SK-N-MC (cell line): Measurements from ENCODE around the gene DUS4L.
A peak's percentile ranks its signal among the peaks of the same experiment; 100 is the strongest.
"Not testable (repeated sequence)": the region's sequence is repeated elsewhere in the genome, so short reads cannot be mapped to it uniquely, and the experiment has no call there.

Experiments
- DNase-seq: peaks from one replicate; pipeline ENCODE4 v3.0.0-alpha.2; 2011; ENCODE audit warnings: low read depth, low spot score
- H3K27ac ChIP-seq: fragments of 200-600 bp; sonication (generic); 2 replicates; pipeline ENCODE4 v1.5.1; 2016; ENCODE audit warnings: mixed run types
- H3K36me3 ChIP-seq: fragments of 200-600 bp; sonication (generic); 2 replicates; pipeline ENCODE4 v1.6.1; 2017; ENCODE audit warnings: antibody characterized with exemption, low read length, mixed read lengths; ENCODE audit not compliant: insufficient read depth
- H3K4me3 ChIP-seq: fragments of 200-600 bp; sonication (generic); 2 replicates; pipeline ENCODE4 v1.5.1; 2016
- H3K9ac ChIP-seq: fragments of 200-600 bp; sonication (generic); 2 replicates; pipeline ENCODE4 v1.8.0; 2017; ENCODE audit warnings: mixed run types, mixed read lengths; ENCODE audit not compliant: insufficient read length
- H3K9me3 ChIP-seq: fragments of 200-600 bp; sonication (generic); 2 replicates; pipeline ENCODE4 v1.6.1; 2017; ENCODE audit warnings: low read depth, mild to moderate bottlenecking, antibody characterized with exemption, low read length, moderate library complexity, mixed read lengths
- EZH2 ChIP-seq: fragments of 200-600 bp; sonication (generic); IDR thresholded peaks from one replicate; pipeline ENCODE4 v1.6.1; 2017; ENCODE audit warnings: antibody characterized with exemption
- FOXP2 ChIP-seq: optimal IDR thresholded peaks from 2 replicates; pipeline ENCODE3; 2011; ENCODE audit warnings: mild to moderate bottlenecking, moderate library complexity; ENCODE audit not compliant: insufficient read depth; ENCODE audit errors: extremely low read length, control extremely low read depth
- POLR2AphosphoS5 ChIP-seq: IDR thresholded peaks from 2 replicates; pipeline ENCODE4 v1.6.1; 2012; ENCODE audit warnings: mild to moderate bottlenecking, low read depth, low read length, borderline replicate concordance

DUS4L gene, protein sequence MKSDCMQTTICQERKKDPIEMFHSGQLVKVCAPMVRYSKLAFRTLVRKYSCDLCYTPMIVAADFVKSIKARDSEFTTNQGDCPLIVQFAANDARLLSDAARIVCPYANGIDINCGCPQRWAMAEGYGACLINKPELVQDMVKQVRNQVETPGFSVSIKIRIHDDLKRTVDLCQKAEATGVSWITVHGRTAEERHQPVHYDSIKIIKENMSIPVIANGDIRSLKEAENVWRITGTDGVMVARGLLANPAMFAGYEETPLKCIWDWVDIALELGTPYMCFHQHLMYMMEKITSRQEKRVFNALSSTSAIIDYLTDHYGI

DNA sequence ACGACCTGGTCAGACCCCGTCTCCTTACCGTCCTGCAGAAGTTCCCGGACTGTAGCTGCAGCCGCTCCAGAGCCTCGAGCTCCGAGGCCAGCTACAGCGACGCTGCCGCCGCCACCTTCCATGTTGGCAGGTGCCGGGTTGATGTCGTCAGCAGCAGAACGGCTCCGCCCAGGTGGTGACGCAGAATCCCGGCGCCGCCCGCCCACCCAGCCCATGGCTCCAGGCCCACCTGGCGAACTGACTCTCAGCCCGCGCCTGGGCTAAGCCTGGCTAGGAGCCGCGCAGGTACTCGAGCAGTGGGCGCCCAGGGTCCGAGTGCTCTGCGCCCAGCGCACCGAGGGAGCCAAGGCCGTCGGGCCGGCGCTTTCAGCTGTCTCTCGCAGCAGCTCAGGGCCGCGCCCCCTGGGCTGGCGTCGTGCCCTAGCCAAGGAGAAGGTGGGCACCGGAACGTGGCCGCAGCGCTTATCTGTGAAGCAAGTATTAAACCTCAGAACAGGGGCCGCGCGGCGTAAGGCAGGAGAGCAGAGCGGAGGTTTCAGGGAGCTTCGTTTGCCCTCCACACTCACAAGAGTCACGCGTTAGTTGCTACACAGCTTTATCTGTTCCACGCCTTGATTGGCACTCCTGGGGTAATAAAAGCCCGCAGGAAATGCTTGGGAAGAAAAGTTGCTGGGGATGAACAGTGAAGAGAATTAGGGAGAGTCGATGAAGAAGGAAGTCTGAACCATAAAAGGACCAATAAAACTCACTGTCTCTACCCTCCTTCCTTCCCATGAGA lies at the start of gene DUS4L, which contains the start of gene COG5:
Gene DUS4L, plus strand, starts transcription at position 197 of the 778 bp plus-strand sequence. CDS start 3,100 bp downstream, outside the sequence.
Gene COG5, minus strand, starts transcription at position 146 of the 778 bp plus-strand sequence. Its CDS starts 24 bp downstream, at position 122.
- no peak for DNase-seq
- Histone ChIP-seq H3K9ac (peak within 1 kb of the TSS; percentile 88), H3K27ac (peak within 1 kb of the TSS; percentile 22; the same call in 1 of the 2 replicates), H3K9me3 (no peaks in the 10 kb centered on the region), H3K36me3 (no peaks in the 10 kb centered on the region), H3K4me3 (peak within 1 kb of the TSS; percentile 97)
- no peak for TF ChIP-seq FOXP2
- TF ChIP-seq POLR2AphosphoS5, result peak; percentile 92

DNA sequence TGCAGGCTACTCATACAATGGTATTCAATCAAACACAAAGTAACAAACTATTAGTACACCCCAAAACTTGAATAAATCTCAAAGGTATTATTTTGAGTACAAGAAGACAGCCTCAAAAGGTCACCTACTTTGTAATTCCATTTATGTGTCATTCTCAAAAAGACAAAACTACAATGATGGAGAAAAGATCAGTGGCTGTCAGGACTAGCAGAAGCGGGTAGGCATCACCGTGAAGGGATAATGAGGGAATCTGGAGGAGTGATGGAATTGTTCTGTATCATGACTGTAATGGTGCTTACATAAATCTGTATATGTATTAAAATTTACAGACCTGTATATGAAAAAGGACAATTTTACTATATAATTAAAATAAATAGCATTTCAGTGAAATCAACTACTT lies 37.1 kb upstream of the DUS4L start:
- H3K36me3 ChIP-seq, result no peaks in the 10 kb centered on the region; the same call in 1 of the 2 replicates
- TF ChIP-seq POLR2AphosphoS5, result no peak
- no peak for TF ChIP-seq FOXP2
- TF ChIP-seq EZH2, result no peak
- H3K4me3 ChIP-seq, result no peak overlapping the region
- H3K9me3 ChIP-seq, result no peaks in the 10 kb centered on the region
- DNase-seq, result no peak
- H3K9ac ChIP-seq, result no peak overlapping the region
- H3K27ac ChIP-seq, result no peak overlapping the region

DNA sequence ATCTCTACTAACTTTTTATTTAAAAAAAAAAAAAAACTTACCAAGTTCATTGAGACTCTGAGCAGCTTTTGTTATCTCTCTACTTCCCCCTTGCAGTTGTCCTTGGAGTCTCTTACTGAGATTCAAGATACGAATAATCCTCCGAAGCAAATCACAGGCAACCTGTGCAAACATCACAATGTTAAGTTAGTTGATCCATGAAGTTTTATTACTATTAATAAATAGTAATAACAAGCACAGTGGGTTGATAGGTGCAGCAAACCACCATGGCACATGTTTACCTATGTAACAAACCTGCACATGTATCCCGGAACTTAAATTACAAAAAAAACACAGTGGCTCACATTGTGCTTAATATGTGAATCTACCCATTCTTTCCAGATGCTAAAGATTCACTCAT lies 36.6 kb upstream of the DUS4L start:
- TF ChIP-seq POLR2AphosphoS5 (no peak), EZH2 (no peak), FOXP2 (no peak)
- Histone ChIP-seq H3K36me3 (no peaks in the 10 kb centered on the region; the same call in 1 of the 2 replicates), H3K4me3 (no peak overlapping the region), H3K9me3 (no peaks in the 10 kb centered on the region), H3K27ac (no peak overlapping the region), H3K9ac (no peak overlapping the region)
- no peak for DNase-seq

DNA sequence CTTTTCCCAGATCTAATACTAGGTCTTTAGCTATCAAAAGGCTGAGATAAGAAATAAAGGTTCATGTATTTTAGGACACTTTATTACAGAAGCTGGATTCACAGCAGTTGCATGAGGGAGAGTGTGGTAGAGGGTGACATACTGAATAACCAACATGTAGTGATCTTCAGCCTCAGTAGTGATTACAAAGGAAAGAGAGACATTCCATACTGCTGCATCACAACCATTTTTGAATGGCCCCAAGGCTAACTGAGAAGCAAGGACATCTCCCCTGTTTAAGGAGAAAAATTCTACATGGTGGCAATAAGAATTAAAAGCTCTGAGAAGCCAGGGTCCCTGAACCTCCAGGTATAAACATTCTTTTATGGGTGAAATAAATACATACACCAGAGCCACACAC lies 35.3 kb upstream of the DUS4L start:
- H3K4me3 ChIP-seq, result no peak overlapping the region
- no peak for DNase-seq
- TF ChIP-seq FOXP2 (no peak), POLR2AphosphoS5 (no peak), EZH2 (no peak)
- H3K36me3 ChIP-seq, result no peaks in the 10 kb centered on the region
- no peak overlapping the region for H3K27ac ChIP-seq
- no peaks in the 10 kb centered on the region for H3K9me3 ChIP-seq
- no peak overlapping the region for H3K9ac ChIP-seq

DNA sequence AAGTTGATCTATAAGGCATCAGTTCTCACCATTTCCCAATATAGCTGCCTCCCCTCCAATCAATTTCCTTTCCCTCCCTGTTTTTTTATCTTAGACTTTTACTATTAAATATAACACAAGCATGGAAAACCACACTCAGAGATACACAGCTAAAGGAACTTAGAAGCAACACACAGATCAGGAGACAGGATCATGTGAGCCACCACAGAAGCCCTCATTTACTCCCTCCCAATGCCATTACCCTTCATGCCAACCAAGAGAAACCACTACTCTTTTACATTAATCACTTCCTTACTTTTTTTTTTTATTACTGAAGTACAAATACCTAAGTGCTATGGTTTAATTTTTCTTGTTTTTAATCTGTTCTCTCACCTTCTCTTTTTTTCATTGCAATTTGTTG lies 33.0 kb upstream of the DUS4L start:
- Histone ChIP-seq H3K9ac (no peak overlapping the region), H3K36me3 (no peaks in the 10 kb centered on the region), H3K9me3 (no peaks in the 10 kb centered on the region), H3K27ac (no peak overlapping the region), H3K4me3 (no peak overlapping the region)
- no peak for DNase-seq
- TF ChIP-seq POLR2AphosphoS5, result no peak
- no peak for TF ChIP-seq FOXP2
- TF ChIP-seq EZH2, result no peak

DNA sequence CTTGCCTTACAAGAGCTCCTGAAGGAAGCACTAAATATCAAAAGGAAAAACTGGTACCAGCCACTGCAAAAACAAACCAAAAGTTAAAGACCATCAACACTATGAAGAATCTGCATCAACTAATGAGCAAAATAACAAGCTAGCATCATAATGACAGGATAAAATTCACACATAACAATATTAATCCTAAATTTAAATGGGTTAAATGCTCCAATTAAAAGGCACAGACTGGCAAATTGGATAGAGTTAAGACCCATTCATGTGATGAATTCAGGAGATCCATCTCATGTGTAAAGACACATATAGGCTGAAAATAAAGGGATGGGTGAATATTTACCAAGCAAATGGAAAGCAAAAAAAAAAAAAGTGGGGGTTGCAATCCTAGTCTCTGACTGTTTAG lies 29.6 kb upstream of the DUS4L start:
- Histone ChIP-seq H3K9me3 (no peaks in the 10 kb centered on the region), H3K4me3 (no peak overlapping the region), H3K9ac (no peak overlapping the region), H3K27ac (no peak overlapping the region), H3K36me3 (peaks cover 11% of the 10 kb centered on the region; the same call in 1 of the 2 replicates)
- no peak for TF ChIP-seq POLR2AphosphoS5
- TF ChIP-seq EZH2, result no peak
- no peak for TF ChIP-seq FOXP2
- DNase-seq, result no peak

DNA sequence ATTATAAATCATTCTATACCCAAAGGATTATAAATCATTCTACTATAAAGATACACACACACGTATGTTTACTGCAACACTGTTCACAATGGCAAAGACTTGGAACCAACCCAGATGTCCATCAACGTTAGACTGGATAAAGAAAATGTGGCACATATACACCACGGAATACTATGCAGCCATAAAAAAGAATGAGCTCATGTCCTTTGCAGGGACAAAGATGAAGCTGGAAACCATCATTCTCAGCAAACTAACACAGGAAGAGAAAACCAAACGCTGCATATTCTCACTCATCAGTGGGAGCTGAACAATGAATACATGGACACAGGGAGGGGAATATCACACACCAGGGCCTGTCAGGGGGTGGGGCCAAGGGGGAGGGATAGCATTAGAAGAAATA lies 26.5 kb upstream of the DUS4L start:
- not testable (repeated sequence) for DNase-seq, H3K27ac ChIP-seq, H3K9me3 ChIP-seq, H3K4me3 ChIP-seq, H3K9ac ChIP-seq
- peaks cover 13% of the 10 kb centered on the region for H3K36me3 ChIP-seq

DNA sequence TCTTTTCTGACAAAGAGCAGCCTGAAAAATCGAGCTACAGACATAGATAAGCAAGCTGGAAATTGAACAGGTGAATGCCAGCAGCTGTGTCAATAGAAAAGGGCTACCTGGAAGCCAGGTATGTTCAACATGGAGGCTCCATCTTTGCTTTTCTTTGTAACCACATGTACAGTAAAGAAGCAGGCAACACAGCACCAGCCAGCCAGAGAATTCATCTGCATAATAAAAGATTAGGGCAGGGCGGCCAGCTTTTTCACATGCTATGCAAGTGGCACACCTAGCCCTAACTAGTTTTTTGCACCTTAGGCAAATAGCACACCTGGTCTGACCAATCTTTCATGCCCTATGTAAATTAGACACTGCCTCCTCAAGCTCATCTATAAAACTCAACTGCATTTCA lies 25.8 kb upstream of the DUS4L start:
- Histone ChIP-seq H3K27ac (no peak overlapping the region), H3K9me3 (no peaks in the 10 kb centered on the region), H3K9ac (no peak overlapping the region), H3K4me3 (no peak overlapping the region), H3K36me3 (peaks cover 20% of the 10 kb centered on the region)
- TF ChIP-seq FOXP2 (no peak), POLR2AphosphoS5 (no peak), EZH2 (no peak)
- no peak for DNase-seq
